GM21576 (cell line): ENCODE results near the gene CLPTM1L.

Experiments
- ATAC-seq: cut with Tn5 transposase; IDR thresholded peaks from one replicate; pipeline ENCODE4 v1.9.1; 2021; ENCODE audit warnings: mild to moderate bottlenecking, moderate library complexity; ENCODE audit not compliant: unreplicated experiment

CLPTM1L gene

GRCh38 chr5:1315709-1316587, 29.0 kb downstream of the CLPTM1L start:
- ATAC-seq, result peak; percentile 40

GRCh38 chr5:1315018-1315708, 29.7 kb downstream of the CLPTM1L start:
- no peak for ATAC-seq

- ATAC-seq, result no peak
Measured at GRCh38 chr5:1314564-1314982, 30.3 kb downstream of the CLPTM1L start.

GRCh38 chr5:1312993-1313833, 31.7 kb downstream of the CLPTM1L start:
- ATAC-seq, result peak; percentile 65

- ATAC-seq, result no peak
Measured at GRCh38 chr5:1312206-1312605, 32.7 kb downstream of the CLPTM1L start.

GRCh38 chr5:1311439-1312055, 33.4 kb downstream of the CLPTM1L start:
- no peak for ATAC-seq

GRCh38 chr5:1310118-1310517, 34.8 kb downstream of the CLPTM1L start:
- ATAC-seq, result no peak

- no peak for ATAC-seq
Measured at GRCh38 chr5:1304033-1304432, 40.9 kb downstream of the CLPTM1L start.

- ATAC-seq, result no peak
Measured at GRCh38 chr5:1302258-1302657, 42.6 kb downstream of the CLPTM1L start.

- no peak for ATAC-seq
Measured at GRCh38 chr5:1300581-1301083, 44.3 kb downstream of the CLPTM1L start.

GRCh38 chr5:1299961-1300360, 44.9 kb downstream of the CLPTM1L start:
- ATAC-seq, result no peak

GRCh38 chr5:1299511-1299850, 45.4 kb downstream of the CLPTM1L start:
- no peak for ATAC-seq

GRCh38 chr5:1298723-1299510, 46.0 kb downstream of the CLPTM1L start:
- no peak for ATAC-seq

GRCh38 chr5:1298067-1298551, 46.8 kb downstream of the CLPTM1L start:
- ATAC-seq, result no peak

GRCh38 chr5:1297243-1297642, 47.7 kb downstream of the CLPTM1L start:
- ATAC-seq, result no peak

GRCh38 chr5:1295650-1296037, 49.3 kb downstream of the CLPTM1L start:
- ATAC-seq, result no peak

- no peak for ATAC-seq
Measured at GRCh38 chr5:1294835-1295649, 49.9 kb downstream of the CLPTM1L start, which contains the start of gene TERT. TERT (minus strand) TSS chr5:1295068; CDS start chr5:1294989, 79 bp downstream.

- ATAC-seq, result no peak
Measured at GRCh38 chr5:1294206-1294834, 50.6 kb downstream of the CLPTM1L start.
